ENCODE measurements around the gene SFN.
"Not testable (repeated sequence)": the region's sequence is repeated elsewhere in the genome, so short reads cannot be mapped to it uniquely, and the experiment has no call there.

The SFN gene

GRCh38 chr1:26874896-26875295 lies 11.9 kb downstream of the SFN start:
- DNase-seq = no peak

DNA sequence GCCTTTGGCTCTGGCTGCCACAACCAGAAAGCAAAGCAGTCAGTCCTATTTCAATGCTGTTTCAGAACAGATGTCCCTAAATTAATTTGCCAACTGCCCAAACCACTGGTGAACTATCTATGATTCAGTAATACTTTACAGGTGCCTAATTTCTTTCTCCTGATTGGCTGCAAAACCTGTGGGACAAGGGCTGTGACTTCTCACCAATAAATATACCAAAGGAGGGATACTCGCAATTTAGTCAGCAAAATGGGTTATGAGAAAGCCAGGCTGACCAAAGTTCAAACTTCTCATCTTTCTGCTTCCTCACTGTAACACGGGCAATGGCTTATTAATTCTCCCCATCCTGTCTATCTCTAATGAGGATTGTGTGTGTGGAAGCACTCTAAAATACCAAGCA lies 14.4 kb downstream of the SFN start:
- DNase-seq = no peak

DNA sequence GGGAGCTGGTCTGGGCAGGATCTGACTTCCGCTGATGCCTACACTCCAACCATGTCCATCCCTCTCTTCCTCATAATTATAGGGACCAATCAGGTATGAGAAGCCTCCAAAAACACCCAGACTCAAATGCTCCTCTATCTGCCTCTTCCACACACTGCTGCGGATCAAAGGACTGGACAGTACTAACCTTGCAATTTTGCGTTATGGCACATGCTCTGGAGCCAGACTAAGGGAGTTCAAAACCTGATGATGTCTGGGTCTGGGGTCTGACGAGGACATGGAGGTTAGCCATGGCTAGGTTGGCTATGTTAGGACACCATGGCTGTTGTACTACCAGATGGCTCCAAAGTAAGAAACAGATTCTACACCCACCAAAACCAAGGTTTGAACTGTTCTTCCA lies 16.8 kb downstream of the SFN start:
- DNase-seq = no peak

- not testable (repeated sequence) for DNase-seq
These were observed 18.7 kb downstream of the SFN start for GRCh38 chr1:26881611-26882010.

DNA sequence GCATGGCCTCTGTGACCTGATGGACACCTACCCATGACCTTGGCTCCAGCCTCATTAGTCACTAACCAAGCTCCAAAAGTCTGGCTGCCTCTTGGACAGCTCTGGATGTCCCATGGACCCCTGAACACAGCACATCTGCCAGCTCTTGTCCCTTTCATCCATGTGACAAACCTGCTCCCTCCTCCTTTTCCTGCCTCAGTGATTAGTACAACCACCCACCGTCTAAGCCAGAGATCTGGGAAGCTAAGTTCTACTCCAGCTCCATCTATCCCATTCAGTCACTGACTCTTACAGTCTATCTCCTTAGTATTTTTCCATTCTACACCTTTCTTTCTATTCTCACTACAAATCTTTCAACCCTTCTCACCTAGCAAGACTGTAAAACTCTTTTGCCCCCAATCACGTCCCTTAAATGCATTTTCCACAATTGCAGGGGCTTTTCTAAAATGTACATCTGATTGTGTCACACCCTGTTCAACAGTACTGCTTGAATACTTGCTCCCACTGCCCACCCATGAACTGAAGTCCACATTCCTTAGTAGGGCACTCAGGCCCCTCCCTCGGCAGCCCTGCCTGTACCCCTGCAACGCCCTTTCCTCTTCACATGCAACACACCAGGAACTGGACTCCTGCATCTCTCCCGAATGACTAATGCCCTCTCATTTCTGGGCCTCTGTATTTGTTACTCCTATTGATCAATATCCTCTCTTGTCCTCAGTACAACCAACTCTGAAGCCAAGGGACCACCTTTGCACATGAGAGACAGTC lies 19.9 kb downstream of the SFN start:
- DNase-seq = no peak

GRCh38 chr1:26887125-26887524 lies 24.2 kb downstream of the SFN start:
- DNase-seq = no peak

DNA sequence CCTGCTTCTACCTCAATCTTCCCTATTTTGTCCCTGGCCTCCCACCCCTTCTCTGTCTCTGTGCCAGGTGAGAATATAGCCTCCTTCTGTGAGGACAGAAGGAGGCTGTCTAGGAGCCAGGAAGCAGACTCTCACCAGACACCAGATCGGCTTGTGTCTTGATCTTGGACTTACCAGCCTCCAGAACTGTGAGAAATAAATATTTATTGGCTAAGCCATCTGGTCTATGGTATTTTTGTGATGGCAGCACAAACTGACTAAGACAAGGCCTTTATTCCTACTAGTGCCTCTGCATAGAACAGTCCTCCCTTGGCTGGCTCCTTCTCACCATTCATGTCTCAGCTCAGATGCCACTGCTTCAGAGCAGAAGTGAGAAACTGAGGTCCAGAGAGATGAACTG lies 25.3 kb downstream of the SFN start:
- no peak for DNase-seq

GRCh38 chr1:26889551-26890466 lies 26.9 kb downstream of the SFN start, which contains the start of gene GPN2:
Gene GPN2 (minus strand): TSS chr1:26890283. CDS start chr1:26890096, 187 bp downstream.
- peak; percentile 65 for DNase-seq

DNA sequence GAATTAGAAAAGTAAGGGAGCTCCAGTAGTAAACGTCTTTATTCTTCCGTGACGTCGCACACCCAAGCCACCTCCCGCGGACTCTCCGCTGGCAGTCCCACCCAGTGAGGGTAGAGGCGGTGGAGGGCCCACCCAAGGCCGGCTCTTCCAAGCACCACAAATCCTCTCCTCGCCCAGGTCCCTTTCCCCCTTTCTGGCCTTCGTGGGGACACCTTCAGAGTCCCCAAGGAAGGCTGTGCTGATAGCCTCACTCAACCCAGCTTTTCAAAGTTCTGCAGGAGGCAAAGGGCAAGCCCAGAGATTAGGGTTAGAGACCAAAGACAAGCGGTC lies 27.5 kb downstream of the SFN start:
- DNase-seq = no peak

DNA sequence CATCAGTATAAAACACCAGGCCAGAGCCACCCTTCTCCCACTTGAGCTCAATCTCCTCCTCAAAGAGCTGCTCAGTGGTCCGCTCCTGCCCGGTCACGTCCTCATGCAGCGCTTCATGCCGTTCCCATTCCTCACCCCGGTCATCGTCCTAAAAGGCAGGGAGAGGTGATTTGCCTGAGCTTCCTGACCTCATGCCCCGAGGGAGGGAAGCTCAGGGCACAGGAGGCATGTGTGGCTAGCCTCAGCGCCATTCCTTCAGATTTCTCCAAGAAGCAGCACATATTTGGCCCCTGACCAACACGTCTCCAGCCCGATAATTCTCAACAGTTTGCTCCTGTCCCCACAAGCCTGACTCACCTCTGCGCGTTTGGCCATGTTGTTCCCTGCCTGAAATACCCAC lies 31.3 kb downstream of the SFN start:
- DNase-seq = no peak

GRCh38 chr1:26897351-26897750 lies 34.4 kb downstream of the SFN start:
- no peak for DNase-seq

- peak; percentile 84 for DNase-seq
These were observed 37.3 kb downstream of the SFN start, which contains the start of gene GPATCH3 for GRCh38 chr1:26900001-26900814. Gene GPATCH3 (minus strand): TSS chr1:26900467. CDS start chr1:26900442, 25 bp downstream.

DNA sequence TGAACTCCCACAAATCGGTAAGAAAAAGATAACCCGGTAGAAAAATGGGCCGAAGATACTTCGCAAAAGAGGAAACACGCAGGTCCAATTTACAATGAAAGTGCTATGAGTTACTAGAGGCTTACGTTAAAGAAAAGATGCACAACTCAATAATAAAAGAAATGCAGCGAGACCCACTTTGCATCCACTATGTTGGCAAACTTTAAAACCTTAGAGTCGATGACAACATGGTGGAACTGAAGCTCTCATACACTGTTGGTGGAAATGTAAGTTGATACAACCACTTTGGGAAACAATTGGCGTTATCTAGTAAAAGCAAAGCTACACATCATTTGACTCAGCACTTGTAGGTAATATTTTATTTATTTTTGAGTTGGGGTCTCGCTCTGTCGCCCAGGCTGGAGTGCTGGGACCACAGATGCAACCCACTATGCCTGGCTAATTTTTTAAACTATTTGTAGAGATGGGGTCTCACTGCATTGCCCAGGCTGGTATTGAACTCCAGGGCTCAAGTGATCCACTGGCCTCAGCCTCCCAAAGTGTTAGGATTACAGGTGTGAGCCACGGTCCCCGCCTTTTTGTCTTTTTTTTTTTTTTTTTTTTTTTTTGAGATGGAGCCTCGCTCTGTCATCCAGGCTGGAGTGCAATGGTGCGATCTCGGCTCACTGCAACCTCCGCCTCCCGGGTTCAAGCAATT lies 38.0 kb downstream of the SFN start:
- no peak for DNase-seq

DNA sequence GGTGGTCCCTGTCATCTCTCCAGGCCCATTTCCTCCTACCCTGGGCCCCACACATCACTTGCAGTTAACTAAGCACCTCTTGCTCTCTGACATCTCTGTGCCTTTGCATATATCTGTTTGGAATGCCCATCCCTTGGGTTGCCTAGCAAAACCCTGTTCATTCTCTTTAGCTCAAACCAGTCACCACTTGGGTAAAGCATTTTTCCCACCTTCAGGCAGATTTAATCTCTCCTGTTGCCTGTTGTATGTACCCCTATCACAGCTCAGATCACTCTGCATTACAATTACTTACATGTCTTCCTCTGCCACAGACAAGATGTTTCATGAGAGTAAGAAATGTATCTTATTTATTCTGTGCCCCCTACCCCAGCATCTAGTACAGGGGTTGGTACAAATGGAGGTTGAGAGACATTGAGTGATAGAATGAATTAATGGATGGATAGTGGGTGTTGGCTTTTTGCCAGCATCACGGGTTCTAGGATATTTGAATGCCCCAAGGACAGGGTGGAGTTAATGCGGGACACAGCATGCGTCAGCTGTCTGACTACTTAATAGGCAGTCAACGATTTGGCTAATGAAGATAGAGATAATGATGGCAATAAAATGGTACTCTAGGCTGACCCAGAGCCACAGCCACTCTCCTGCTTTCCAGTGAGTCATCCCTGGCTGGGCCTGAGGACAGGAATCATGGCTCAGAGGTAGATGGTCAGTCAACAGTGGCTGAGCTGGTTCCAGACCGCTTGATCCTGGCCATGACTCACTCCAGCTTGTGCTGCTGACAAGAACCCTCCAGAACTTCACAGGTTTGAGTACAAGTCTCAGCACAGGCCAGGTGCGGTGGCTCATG lies 44.3 kb downstream of the SFN start:
- DNase-seq = no peak

- DNase-seq = no peak
These were observed 47.0 kb downstream of the SFN start for GRCh38 chr1:26909951-26910342.

DNA sequence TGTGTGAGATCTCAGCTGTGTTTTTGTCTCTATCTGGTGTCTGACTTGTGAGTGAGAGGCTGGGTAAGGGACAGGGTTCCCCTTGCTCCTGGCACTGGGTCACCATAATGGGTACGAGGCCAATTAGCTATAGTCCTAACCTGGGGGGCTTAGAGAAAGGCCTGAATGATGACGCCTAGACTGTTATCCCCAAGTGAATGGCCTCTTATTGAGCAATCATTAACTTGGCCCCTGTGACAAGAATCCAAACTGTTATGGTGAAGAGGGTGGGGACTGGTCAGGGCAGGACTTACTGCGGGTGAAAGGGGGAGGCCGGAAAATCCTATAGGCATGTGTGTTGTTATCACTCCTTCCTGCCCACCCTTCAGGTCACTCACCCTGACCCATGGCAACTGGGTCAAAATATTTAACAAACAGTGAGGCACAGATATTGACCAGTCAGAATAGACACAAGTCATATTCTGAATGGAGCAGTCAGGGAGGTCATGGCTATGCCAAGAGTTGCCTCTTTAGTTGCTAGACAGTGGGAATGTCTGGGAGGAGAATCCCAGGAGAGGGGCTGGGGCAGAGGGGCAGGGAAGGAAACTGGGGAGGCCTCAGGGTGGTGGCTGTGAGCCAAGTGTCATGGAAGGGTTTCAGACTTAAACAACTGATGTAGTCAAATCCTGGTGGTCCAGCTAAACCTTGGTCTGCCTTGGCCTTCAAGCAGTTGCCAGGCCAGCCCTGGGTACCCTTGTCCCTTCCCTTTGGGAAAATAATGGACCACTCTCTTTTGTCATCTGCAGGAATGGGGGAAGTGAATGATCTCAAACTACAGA lies 47.6 kb downstream of the SFN start:
- DNase-seq = no peak

- DNase-seq = no peak
These were observed 48.6 kb downstream of the SFN start for GRCh38 chr1:26911399-26912146.

DNA sequence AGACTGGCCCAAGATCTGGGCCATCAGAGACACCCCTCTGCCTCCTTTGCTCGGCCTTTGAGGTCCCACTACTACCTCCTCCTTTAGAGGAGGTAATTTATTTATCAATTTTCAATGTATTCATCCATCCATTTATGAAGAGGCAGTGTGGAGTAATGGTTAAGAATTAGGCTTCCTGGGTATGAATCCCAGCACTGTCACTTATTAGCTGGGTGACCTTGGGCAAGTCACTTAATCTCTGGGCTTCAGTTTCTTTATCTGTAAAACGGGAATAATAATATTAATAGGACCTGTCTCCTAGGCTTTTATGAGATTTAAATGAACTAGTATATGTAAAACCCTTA lies 49.2 kb downstream of the SFN start:
- no peak for DNase-seq

- no peak for DNase-seq
These were observed 50.4 kb downstream of the SFN start for GRCh38 chr1:26913389-26913753.

Data from T-helper 9 cell (primary cell).